Right lobe of liver (tissue), 6 donors: ENCODE data around the gene SMCO1. TPM values are rescaled to one million over a fixed set of nuclear protein-coding genes. Genes with fewer than 3 reads are reported as not detected.
"Not testable (repeated sequence)": the region's sequence is repeated elsewhere in the genome, so short reads cannot be mapped to it uniquely, and the experiment has no call there.

Experiments used
- ATAC-seq, 4 donors: fragments of 200-7000 bp; cut with Tn5 transposase; one replicate each; pipeline ENCODE4 v1.9.1; 2020; ENCODE audit warnings: mild to moderate bottlenecking in 4 of 4, moderate library complexity in 4 of 4
- DNase-seq, 3 donors: peaks; one replicate each; pipeline ENCODE4 v3.0.0-alpha.2; 2020
- H3K27ac ChIP-seq, 3 donors: fragments of 200-600 bp; one replicate each; pipeline ENCODE4 v1.8.0; 2022
- H3K27me3 ChIP-seq, 2 donors: fragments of 200-600 bp; one replicate each; pipeline ENCODE4 v1.8.0; 2022
- H3K36me3 ChIP-seq, 4 donors: fragments of 200-600 bp; sonication (generic) in 1 of 4; one replicate each; pipeline versions ENCODE4 v1.5.1 to v1.8.0; 2017 to 2022; ENCODE audit warnings: control low read depth in 1 of 4
- H3K4me1 ChIP-seq, 4 donors: fragments of 200-600 bp; sonication (generic) in 1 of 4; one replicate each; pipeline versions ENCODE4 v1.5.1 to v1.8.0; 2017 to 2022; ENCODE audit warnings: control low read depth in 1 of 4
- H3K4me3 ChIP-seq, 3 donors: fragments of 200-600 bp; one replicate each; pipeline ENCODE4 v1.8.0; 2022
- H3K9me3 ChIP-seq, 4 donors: fragments of 200-600 bp; sonication (generic) in 1 of 4; one replicate each; pipeline versions ENCODE4 v1.5.1 to v1.8.0; 2017 to 2022; ENCODE audit warnings: control low read depth in 1 of 4
- CTCF ChIP-seq, 4 donors: fragments of 200-600 bp in 3 of 4; fragments of 450-650 bp in 1 of 4; IDR thresholded peaks; one replicate each; pipeline versions ENCODE4 v1.5.1 to v1.8.0; 2016 to 2022; ENCODE audit warnings: antibody characterized with exemption in 4 of 4, mild to moderate bottlenecking in 2 of 4
- POLR2A ChIP-seq: fragments of 450-650 bp; IDR thresholded peaks from one replicate; pipeline ENCODE4 v1.6.1; 2017; ENCODE audit warnings: antibody characterized with exemption, mild to moderate bottlenecking
- WGBS: methylation state at CpG from one replicate; pipeline ENCODE4 v1.1.6; 2018; ENCODE audit warnings: low coverage, low lambda C conversion rate; ENCODE audit not compliant: insufficient coverage; ENCODE audit errors: missing lambda C conversion rate; 5-methylcytosine and 5-hydroxymethylcytosine counted together
- intact Hi-C, 2 donors: fragments of 100-400 bp; cut with DNase I; formaldehyde crosslinking; loops; one replicate each; pipeline versions ENCODE4 v1.11.2 to v1.14.1; 2022
- total RNA-seq, 6 experiments: library from RNA; depleted of rRNA in 2 of 6; stranded (reverse); fragments of >200 nt in 2 of 6; fragmentation: NEBNext Ultra II Directional in 3 of 6; extraction: Animal tissue kit (Norgen Biotek cat#: 25700) in 3 of 6; gene quantifications; one replicate each; pipeline versions ENCODE4 v1.1.0 to v1.2.4, GENCODE V29; 2016 to 2023
- donor health status: DM: no; HTN: yes; CAD: no.
- donor health status: DM: no; HTN: no; CAD: no.
- donor health status: DM: no; HTN: no; CAD: no.
- donor health status: DM: no; HTN: yes; CAD: no.
- donor health status: DM: no; HTN: yes; CAD: no.

Gene SMCO1
- total RNA-seq, 6 experiments from 2014 or later = not detected

- intact Hi-C loops = no loop called here
- WGBS = 94% methylated on average over 2 of the region's 2 CpGs
- TF ChIP-seq CTCF (IDR thresholded peaks at IDR 0.05) (no peak), POLR2A (no peak)
These were observed 43.6 kb downstream of the SMCO1 start for GRCh38 chr3:196471551-196471950.

GRCh38 chr3:196470182-196470581, 45.0 kb downstream of the SMCO1 start:
- H3K9me3 ChIP-seq, intact Hi-C loops, ATAC-seq, H3K4me3 ChIP-seq, H3K27ac ChIP-seq, DNase-seq, H3K4me1 ChIP-seq, H3K27me3 ChIP-seq: not testable (repeated sequence)
- WGBS = 96% methylated on average over 3 of the region's 3 CpGs
- peaks cover 0 to 38% (median 19%) of the 10 kb centered on the region in 4 donors for H3K36me3 ChIP-seq

More at GRCh38 chr3:196471551-196471950, 43.6 kb downstream of the SMCO1 start:
- Histone ChIP-seq H3K27me3 (no peaks in the 10 kb centered on the region), H3K36me3 (peaks cover 0 to 46% (median 19%) of the 10 kb centered on the region in 4 donors), H3K4me3 (no peak overlapping the region), H3K4me1 (no peaks in the 10 kb centered on the region), H3K27ac (no peak overlapping the region), H3K9me3 (no peaks in the 10 kb centered on the region)
- no peak for DNase-seq
- no peak for ATAC-seq

- ATAC-seq (no peak), DNase-seq (no peak)
- Histone ChIP-seq H3K27ac (no peak overlapping the region), H3K27me3 (no peaks in the 10 kb centered on the region), H3K4me3 (no peak overlapping the region), H3K9me3 (no peaks in the 10 kb centered on the region), H3K36me3 (peaks cover 0 to 3% (median 0%) of the 10 kb centered on the region in 4 donors), H3K4me1 (no peaks in the 10 kb centered on the region)
- 97% methylated on average over 3 of the region's 3 CpGs for WGBS
- TF ChIP-seq CTCF (IDR thresholded peaks at IDR 0.05) = no peak
- intact Hi-C loops = no loop called here
These were observed 51.3 kb downstream of the SMCO1 start for GRCh38 chr3:196463804-196464203.

- WGBS = 100% methylated on average over 2 of the region's 2 CpGs
- H3K27me3 ChIP-seq = no peaks in the 10 kb centered on the region
- TF ChIP-seq CTCF (IDR thresholded peaks at IDR 0.05) (no peak), POLR2A (no peak)
- no peaks in the 10 kb centered on the region for H3K36me3 ChIP-seq
- H3K4me1 ChIP-seq = no peaks in the 10 kb centered on the region
- intact Hi-C loops = no loop called here
- ATAC-seq (no peak), DNase-seq (no peak)
- no peak overlapping the region for H3K4me3 ChIP-seq
- H3K27ac ChIP-seq = no peak overlapping the region
- H3K9me3 ChIP-seq = no peaks in the 10 kb centered on the region
These were observed 51.7 kb downstream of the SMCO1 start for GRCh38 chr3:196463478-196463756.

GRCh38 chr3:196462680-196463477, 52.3 kb downstream of the SMCO1 start:
- H3K4me3 ChIP-seq, H3K4me1 ChIP-seq, H3K27ac ChIP-seq, intact Hi-C loops, H3K27me3 ChIP-seq, DNase-seq, H3K36me3 ChIP-seq, H3K9me3 ChIP-seq, ATAC-seq: not testable (repeated sequence)
- WGBS = 93% methylated on average over 1 of the region's 1 CpG
